Measurements from ENCODE around the gene RRP15. TPM values are rescaled to one million over a fixed set of nuclear protein-coding genes. Genes with fewer than 3 reads are reported as not detected.

Gene RRP15, protein sequence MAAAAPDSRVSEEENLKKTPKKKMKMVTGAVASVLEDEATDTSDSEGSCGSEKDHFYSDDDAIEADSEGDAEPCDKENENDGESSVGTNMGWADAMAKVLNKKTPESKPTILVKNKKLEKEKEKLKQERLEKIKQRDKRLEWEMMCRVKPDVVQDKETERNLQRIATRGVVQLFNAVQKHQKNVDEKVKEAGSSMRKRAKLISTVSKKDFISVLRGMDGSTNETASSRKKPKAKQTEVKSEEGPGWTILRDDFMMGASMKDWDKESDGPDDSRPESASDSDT
- total RNA-seq = 22.8 TPM

DNA sequence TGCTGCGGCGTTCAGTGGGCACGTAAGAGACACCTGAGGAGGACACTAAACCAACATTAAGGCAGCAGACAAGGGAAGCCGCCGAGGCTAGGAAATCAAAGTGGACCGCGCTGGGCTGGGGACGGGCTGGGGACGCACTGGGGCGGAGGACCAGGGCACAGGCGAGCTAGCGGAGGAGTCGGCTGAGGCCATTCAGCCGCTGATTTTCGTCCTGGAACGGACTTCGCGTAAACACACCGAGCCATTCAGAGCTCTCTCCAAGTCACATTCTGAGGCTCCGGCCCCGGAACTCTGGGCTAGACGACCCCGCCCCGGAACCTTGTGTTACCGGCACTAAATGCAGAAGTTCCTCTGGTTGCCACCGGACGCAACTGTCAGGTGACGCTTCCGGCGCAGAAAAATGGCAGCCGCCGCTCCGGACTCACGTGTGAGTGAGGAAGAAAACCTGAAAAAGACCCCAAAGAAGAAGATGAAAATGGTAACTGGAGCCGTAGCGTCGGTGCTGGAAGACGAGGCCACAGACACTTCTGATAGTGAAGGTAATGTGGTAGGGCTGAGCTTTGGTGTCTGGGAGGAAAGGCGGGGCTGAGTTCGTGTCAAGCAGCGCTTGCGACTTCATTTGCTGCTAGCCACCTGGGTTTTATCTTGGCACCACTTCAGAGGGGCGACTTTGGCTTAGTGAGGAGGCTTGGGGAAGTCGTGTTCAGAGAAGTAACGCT is at the start of gene RRP15:
Gene RRP15, plus strand, starts transcription at position 377 of the 719 bp plus-strand sequence. Its CDS starts 24 bp downstream, at position 401.
- DNase-seq (ENCODE audit: low spot score) (peak; percentile 92), ATAC-seq (peak; percentile 98)
- intact Hi-C loops (cut with DNase I) = no loop called here

DNA sequence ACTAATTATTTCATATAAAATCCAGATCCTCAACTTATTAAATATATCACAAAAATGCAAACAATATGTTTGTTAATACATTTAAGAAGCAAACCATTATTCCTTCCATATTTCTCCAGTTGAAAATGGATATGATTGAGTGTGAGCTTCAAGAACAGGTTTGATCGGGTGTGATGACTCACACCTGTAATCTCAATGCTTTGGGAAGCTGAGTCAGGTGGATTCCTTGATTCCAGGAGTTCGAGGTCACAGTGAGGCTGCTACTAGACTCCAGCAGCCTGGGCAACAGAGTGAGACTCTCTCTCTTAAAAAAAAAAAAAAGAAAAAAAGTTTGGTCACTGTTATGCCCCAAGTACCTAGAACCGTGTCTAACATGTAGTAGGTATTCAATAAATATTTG is 42.9 kb upstream of the RRP15 start:
- intact Hi-C loops (cut with DNase I) = no loop called here

DNA sequence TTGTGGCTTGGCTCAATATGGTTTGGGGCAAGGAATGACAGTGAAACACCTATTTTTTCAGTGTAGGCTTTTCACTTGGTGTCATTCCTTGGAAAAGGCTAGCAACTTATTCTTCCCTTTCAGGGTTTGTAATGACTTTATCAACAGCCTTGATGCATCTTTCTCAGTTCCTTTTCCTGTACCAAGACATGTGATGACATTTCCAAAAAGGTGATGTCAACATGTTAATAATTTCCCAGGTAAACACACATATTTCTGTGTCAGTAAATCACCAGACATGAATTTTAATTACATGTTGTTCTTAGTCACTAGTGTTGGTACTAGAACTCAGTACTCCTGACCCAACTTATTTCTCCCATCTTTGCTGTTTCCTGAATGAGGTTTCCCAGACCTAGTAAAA is 37.8 kb upstream of the RRP15 start:
- intact Hi-C loops (cut with DNase I) = no loop called here
- no peak for DNase-seq (ENCODE audit: low spot score)
- ATAC-seq = no peak

More for the DNA sequence above, 42.9 kb upstream of the RRP15 start:
- DNase-seq (ENCODE audit: low spot score) (no peak), ATAC-seq (no peak)

DNA sequence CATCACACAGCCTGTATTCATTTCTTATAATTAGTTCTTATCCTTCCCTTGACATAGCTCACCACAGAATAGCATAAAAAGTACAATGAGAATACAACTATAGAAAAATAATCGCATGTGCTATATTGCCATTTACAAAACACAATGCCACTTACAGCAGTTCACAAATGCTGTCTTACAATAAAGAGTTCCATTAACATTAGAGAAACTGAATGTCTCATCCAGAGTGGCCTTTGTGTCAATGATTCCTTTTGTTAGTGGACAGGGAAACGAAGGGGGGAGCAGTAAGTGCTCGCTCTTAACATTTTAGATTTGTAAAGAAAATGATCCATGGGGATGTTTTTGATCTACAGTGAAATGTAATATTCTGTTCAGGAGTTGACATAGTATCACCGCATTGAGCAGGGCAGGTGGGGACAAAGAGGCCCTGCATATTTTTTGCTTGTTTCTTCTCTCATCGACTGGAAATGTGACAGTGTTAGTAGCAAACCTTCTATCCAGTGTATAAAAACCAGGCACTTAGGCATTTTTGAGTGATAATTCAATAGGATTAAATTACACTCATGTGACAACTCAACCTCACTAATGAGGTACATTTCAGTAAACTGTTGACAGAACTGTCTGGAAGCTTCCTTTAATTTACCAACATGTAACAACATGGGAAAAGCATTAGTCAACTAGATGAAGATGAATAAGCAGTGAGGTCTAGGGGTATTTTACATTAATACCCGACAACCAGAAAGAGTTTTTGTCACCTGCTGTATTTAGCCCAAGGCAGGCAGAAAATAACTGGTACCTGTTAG is 35.6 kb upstream of the RRP15 start:
- intact Hi-C loops (cut with DNase I) = no loop called here
- no peak for ATAC-seq
- DNase-seq (ENCODE audit: low spot score) = no peak

DNA sequence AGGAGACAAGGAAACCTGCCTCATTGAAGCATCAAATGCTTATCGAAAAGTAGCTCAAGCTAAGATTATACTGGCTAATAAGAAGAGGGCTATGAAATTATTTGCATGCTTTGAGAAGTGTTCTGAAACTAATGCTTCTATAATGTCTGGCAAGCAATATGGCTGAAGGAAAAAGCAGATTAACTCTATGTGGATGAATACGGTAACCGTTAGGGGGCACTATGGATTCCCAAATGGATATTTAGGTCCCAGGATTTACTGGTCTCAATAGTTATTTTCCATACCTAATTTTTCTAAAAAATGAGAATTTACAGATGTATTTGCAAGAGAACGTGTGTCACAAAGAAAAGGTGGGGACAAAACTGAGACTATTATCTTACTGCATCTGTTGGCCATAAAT is 34.6 kb upstream of the RRP15 start:
- intact Hi-C loops (cut with DNase I) = no loop called here
- DNase-seq (ENCODE audit: low spot score) (no peak), ATAC-seq (no peak)

DNA sequence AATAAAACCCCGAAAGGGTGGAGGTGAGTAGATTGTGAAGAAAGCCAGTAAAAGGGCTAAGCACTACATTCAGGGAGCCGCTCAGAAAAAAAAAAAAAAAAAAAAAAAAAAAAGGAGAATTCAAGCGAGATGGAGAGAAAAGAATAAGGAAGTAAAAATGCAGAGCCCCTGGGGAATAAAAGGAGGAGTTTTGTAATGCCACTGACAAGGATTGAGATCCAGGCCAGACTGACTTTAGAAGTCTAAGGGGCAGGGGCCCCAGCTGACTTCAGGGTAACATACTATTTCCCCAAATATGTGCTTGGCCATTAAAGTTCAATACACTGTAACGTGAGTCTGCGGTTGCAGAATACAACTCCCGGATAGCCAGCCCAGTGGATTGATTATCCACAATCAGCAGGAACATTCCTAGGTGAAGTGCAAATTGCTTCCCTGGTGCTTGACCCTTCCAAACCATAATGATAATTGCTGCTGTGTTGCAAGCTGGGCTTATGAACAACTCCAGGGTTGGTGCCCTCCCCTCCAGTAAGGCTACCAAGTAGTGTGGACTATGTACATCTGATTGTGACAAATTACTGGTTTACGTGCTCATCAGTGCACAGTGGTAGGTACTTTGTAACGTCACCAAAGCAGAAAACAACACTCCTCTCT is 30.7 kb upstream of the RRP15 start:
- ATAC-seq (no peak), DNase-seq (ENCODE audit: low spot score) (no peak)
- intact Hi-C loops (cut with DNase I) = no loop called here

DNA sequence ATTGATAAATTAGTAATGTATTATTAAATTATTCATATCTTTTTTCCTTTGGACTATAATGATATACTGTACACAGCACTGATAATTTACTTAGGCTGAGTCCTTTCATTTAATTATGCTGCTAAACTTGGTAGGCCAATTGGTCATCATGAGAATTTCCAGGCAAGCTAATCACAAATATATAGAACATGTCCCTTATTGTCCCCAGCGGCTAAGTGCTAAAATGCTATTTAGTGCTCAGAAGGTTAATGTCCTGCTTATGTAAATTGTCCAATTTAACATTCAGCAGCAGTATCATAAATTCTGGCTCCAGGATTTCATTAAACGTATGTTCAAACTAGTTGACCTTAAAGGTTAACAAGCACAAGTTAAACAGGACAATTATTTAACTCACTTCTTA is 30.0 kb upstream of the RRP15 start:
- intact Hi-C loops (cut with DNase I) = no loop called here

DNA sequence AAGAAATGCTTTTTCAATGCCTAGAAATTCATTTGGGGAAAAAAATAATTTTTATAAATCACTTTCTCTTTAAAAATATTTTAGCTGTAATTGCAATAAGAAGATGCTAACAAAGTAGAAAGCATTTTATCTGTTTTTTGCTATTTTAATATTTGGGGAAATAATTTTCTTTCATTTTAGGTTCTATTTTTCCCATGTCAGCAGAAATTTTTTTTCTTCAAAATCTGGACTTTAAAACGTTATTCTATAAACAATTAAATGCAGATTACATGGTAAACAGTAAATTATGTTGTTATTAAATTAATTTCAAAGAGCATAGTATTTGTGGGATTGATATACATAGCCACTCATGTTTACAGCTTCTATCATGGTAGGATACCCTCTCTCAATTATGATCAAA is 27.7 kb upstream of the RRP15 start:
- ATAC-seq = no peak
- no peak for DNase-seq (ENCODE audit: low spot score)
- intact Hi-C loops (cut with DNase I) = no loop called here

More for the DNA sequence above, 30.0 kb upstream of the RRP15 start:
- DNase-seq (ENCODE audit: low spot score) (no peak), ATAC-seq (no peak)

DNA sequence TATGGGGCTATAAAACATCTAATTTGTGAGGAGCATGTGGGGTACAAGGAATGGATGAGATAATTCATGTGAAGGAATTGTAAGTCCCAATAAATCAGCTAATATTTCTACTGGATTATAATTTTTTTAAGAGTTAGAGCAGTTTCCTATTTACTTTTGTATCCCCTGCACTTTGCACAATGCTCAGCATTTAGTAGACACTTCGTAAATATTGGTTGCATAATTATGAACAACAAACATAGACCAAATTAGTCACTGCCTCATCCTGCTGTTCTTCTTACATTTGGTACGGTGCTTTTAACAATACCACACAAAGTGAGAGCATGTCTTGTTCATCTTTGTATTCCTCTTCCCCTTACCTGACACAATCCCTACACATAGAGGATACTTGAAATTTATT is 27.1 kb upstream of the RRP15 start:
- intact Hi-C loops (cut with DNase I) = no loop called here
- DNase-seq (ENCODE audit: low spot score) (no peak), ATAC-seq (no peak)

DNA sequence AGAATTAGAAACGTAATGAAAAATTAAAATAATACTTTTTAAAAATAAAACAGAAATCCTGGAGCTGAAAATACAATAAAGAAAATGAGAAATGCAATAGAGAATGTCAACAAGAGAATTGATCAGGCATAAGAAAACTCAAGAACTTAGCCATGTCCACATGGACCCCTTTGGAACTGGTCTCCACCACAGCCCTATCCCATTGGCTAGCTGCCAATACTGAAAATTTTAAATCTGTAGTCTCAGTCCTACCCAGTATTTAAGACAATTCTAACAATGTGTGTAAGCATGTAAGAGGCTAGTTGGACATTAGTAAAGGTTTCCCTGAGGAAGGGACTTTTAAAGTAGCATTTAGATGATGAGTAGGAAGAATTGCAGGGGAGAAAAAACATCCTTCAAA is 25.8 kb upstream of the RRP15 start:
- DNase-seq (ENCODE audit: low spot score) (no peak), ATAC-seq (no peak)
- intact Hi-C loops (cut with DNase I) = no loop called here

DNA sequence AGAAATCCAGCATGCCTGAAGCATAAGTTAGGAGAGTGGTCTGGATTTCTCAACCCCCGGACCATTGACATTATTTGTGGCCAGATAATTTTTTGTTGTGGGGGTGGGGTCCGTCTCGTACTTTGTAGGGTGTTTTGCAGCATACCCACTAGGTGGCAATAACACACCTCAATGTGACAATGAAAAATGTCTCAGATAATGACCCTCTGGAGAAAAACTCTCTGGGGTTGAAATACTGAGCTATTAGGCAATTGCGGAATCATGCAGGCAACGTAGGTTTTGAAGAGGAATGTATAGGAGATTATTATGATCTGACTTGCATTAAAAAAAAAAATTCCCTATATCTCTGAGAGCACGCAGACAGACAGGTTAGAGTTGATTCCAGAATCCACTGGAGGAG is 25.3 kb upstream of the RRP15 start:
- DNase-seq (ENCODE audit: low spot score) (no peak), ATAC-seq (no peak)
- intact Hi-C loops (cut with DNase I) = no loop called here

DNA sequence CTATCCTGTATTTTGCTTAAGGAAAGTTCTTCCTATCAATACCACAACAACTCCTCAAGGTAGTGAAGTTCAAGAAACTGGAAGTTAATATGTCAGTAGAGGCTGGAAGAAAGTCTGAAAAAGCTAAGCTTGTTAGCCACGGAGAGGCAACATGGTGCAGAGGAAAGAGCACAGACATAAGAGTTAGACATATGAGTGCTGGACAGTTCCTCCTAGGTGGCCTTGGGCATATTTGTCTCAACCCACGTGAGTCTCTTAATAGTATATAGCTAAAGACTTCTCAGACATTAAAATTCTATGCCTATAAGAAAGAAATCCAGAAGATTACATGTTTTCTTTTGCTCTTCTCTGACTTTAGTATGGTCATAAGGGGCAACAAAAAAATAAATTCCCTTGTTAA is 22.8 kb upstream of the RRP15 start:
- DNase-seq (ENCODE audit: low spot score) = no peak
- ATAC-seq = no peak
- intact Hi-C loops (cut with DNase I) = no loop called here

DNA sequence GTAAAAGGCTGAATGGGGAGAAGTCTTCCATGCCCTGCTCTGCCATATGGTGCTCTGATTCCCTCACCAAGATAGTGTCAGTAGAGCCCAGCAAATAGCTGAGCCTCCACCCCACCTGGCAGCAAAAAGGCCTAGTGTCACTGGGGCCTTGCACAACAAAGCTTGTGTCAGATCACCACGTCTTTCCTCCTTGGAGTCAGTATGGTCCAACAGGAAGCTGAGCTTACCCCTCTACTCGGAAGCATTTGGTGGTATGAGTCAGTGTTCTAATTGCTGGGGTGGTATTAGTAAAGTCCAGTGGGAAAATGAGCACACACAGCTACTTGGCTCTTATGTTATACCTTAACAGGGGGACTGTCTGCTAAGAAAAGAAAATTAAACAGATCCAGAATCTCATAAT is 18.7 kb upstream of the RRP15 start:
- ATAC-seq = no peak
- no peak for DNase-seq (ENCODE audit: low spot score)
- intact Hi-C loops (cut with DNase I) = no loop called here

DNA sequence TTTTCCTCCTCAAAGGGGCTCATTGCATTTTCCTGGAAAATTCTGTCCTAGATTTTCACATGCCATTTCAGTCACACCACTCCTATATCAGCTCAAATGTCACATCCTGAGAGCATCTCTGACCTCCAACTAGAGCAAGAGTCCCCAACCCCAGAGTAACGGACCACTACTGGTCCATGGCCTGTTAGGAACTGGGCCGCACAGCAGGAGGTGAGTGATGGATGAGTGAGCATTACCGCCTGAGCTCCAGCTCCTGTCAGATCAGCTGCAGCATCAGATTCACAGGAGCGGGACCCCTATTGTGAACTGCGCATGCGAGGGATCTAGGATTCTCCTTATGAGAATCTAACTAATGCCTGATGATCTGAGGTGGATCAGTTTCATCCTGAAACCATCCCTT is 12.7 kb upstream of the RRP15 start:
- no peak for DNase-seq (ENCODE audit: low spot score)
- no peak for ATAC-seq
- intact Hi-C loops (cut with DNase I) = no loop called here

DNA sequence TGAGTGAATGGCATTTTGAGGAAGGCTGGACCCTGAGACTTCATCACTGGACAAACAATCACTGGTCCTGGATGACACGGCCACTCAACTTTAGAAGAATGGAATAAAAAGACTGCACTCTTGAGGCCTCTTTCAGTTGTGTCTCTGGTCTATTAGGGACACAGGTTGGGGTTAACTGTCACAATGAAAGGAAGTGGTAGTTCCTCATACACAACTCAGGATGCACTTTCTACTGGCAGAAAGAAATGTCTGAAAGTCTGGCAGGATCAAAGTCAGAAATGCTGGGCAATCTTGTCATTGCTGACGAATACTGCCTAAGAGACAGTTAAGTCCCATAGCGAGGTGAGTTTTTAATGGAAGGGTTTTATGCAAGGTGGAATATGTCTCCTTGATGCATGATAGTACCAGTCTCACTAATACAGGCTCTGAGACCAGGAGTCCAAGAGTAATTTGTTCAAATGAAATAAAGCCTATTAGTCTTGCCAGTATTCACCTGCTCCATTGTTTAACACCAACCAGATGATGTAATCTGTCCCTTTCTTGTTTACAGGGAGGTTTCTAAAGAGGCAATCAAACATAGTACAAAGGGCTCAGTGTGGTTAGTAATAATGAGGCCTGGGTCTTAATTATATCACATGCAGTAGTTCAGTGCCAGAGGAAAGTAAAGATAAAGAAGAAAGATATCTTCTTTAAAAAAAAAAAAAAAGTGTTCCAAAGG is 11.2 kb upstream of the RRP15 start:
- intact Hi-C loops (cut with DNase I) = no loop called here
- no peak for ATAC-seq
- DNase-seq (ENCODE audit: low spot score) = no peak

DNA sequence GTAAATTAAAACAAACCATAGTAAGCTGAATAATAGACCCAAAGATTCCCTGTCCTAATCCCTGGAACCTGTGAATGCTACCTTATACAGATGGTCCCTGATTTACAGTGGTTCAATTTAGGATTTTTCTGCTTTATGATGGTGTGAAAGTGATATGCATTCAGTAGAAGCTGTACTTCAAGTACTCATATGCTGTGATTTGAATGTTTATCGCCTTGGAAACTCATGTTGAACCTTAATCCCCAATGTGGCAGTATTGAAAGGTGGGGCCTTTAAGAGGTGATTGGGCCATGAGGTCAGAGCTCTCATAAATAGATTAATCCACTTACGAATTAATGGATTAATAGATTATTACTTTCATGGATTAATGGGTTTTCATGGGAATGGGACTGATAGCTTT is 10.6 kb upstream of the RRP15 start:
- ATAC-seq (no peak), DNase-seq (ENCODE audit: low spot score) (no peak)
- intact Hi-C loops (cut with DNase I) = no loop called here

DNA sequence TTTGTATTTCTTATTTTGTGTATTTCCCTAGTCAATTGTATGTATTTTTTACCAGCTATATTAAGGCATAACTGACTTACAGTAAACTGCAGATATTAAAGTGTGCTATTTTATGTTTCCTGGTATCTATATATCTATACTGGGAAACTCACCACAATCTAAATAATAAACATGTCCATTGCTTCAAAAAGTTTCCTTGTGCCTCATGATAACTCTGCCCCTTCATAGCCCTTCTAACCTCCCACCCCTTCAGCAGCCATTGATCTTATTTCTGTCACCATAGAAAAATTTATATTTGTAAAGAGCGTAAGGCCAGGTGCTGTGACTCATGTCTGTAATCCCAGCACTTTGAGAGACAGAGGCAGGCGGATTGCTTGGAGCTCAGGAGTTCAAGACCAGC is 9.3 kb upstream of the RRP15 start:
- intact Hi-C loops (cut with DNase I) = no loop called here
- ATAC-seq (no peak), DNase-seq (ENCODE audit: low spot score) (no peak)

DNA sequence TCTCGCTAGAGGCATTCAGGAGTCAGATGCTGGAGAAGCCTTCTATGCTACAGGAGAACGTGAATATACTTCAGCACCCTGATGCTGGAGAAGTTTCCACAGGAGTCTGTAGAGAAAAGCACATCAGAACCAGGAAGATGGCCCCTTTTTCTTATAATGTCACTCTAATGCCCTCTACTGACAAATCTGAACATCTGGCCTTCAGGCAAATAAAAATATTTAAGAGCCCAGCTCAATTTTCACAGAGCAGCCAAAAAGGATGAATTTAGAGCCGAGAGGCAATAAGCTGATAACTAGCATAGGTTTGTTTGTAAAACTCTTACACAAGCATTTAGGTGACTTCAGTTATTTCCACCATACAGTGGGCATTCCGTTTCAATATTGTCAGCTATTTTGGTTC is 3.8 kb upstream of the RRP15 start:
- DNase-seq (ENCODE audit: low spot score) (no peak), ATAC-seq (no peak)
- intact Hi-C loops (cut with DNase I) = no loop called here

DNA sequence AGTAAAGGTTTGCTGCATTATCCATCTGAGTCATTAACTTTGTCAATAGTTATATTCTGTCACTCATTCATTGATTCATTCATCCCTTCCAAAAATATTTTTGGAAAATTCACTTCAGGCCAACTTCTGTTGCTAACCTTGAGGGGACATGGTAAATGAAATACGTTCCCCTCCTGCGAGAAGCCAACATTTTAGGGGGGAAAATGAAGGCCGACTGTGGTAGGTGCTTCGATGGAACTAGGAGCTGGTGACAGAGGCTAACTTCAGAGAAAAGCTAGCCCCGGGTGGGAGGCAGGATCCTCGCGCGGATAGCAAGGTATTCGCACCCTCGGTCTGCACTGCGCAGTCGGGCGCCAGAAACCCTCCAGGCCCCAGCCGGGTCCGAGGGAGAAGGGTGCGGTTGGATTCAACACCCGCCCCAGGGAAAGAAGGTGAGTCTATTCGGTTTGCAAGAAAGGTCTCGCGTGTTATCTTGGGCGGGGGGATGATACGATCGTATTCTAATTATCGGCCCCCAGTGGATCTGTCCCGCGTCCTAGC is 646 bp upstream of the RRP15 start:
- intact Hi-C loops (cut with DNase I) = no loop called here
- peak; percentile 60 for DNase-seq (ENCODE audit: low spot score)
- ATAC-seq = peak; percentile 54
